ENCODE measurements around the gene STK40. TPM values are rescaled to one million over a fixed set of nuclear protein-coding genes. Genes with fewer than 3 reads are reported as not detected.

STK40 gene
- total RNA-seq, 2 donors from 2014 or later: 30.8 to 111 TPM

DNA sequence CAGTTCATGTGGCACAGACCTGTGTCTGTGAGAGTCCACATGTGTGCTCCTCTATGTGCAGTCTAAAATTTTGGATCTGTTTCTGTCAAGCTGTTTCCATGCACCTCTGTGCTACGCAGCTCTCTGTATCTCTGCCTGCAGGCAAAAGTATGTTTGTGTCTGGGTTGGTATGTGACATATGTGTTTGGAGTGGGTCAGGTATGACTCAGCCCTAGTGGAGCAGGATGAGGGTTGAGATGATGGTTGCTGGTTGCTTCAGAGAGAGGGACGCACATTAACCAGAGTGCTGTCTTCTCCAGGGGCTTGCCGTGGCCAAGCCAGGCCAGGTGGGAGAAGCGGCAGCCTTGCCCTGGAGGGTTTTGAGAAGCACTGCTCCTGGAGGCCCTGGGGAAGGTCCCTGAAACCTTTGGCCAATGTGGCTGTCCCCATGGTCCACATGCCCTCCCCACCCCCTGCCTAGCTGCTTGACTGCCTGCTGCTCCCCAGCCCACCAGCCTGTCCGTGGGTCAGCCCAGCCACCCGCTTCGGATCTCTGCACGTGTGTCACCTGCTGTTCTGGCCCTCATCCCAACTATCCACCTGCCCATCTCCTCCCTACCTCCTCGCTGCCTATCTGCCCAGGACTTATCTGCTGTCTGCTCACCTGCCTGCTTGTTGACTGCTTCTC is 58.2 kb downstream of the STK40 start:
- intact Hi-C loops (cut with DNase I): no loop called here
- no peak for TF ChIP-seq POLR2A (IDR thresholded peaks at IDR 0.05)
- no peak overlapping the region for H3K4me3 ChIP-seq
- H3K27me3 ChIP-seq (replicated peaks; ENCODE audit: insufficient read depth): no peaks in the 10 kb centered on the region
- DNase-seq (ENCODE audit: low spot score): no peak
- H3K9me3 ChIP-seq: no peaks in the 10 kb centered on the region
- no peaks in the 10 kb centered on the region for H3K36me3 ChIP-seq
- no peaks in the 10 kb centered on the region for H3K4me1 ChIP-seq (replicated peaks)
- WGBS: 82% methylated on average over 9 of the region's 9 CpGs
- no peak overlapping the region for H3K27ac ChIP-seq

DNA sequence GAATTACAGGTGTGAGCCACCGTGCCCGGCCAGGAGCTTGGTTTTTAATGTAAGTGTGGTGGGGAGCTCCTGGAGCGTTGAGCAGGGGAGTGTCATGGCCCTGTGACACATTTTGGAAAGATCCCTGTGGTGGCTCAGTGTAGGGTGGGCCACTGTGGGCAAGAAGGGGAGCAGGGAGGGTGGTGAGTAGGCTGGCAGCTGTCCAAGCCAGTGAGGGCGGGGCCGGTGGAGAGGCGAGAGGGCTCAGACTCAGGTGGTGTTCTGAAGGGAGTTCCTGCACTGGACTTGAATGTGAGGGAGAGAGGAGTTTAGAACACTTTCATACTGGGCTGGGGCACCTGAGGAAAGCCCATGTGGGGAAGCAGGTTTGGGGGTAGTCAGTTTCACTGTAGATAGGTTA is 59.2 kb downstream of the STK40 start:
- intact Hi-C loops (cut with DNase I): no loop called here
- DNase-seq (ENCODE audit: low spot score): no peak
- H3K9me3 ChIP-seq: no peaks in the 10 kb centered on the region
- no peaks in the 10 kb centered on the region for H3K27me3 ChIP-seq (replicated peaks; ENCODE audit: insufficient read depth)
- no peak overlapping the region for H3K4me3 ChIP-seq
- no peaks in the 10 kb centered on the region for H3K36me3 ChIP-seq
- no peak overlapping the region for H3K27ac ChIP-seq
- no peak for TF ChIP-seq POLR2A (IDR thresholded peaks at IDR 0.05)
- TF ChIP-seq POLR2AphosphoS5 (IDR thresholded peaks at IDR 0.05): no peak
- TF ChIP-seq, protein P1, sequence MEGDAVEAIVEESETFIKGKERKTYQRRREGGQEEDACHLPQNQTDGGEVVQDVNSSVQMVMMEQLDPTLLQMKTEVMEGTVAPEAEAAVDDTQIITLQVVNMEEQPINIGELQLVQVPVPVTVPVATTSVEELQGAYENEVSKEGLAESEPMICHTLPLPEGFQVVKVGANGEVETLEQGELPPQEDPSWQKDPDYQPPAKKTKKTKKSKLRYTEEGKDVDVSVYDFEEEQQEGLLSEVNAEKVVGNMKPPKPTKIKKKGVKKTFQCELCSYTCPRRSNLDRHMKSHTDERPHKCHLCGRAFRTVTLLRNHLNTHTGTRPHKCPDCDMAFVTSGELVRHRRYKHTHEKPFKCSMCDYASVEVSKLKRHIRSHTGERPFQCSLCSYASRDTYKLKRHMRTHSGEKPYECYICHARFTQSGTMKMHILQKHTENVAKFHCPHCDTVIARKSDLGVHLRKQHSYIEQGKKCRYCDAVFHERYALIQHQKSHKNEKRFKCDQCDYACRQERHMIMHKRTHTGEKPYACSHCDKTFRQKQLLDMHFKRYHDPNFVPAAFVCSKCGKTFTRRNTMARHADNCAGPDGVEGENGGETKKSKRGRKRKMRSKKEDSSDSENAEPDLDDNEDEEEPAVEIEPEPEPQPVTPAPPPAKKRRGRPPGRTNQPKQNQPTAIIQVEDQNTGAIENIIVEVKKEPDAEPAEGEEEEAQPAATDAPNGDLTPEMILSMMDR (IDR thresholded peaks at IDR 0.05): no peak
- H3K4me1 ChIP-seq (replicated peaks): no peaks in the 10 kb centered on the region
- 49% methylated on average over 6 of the region's 6 CpGs for WGBS

GRCh38 chr1:36324353-36324703 is 61.4 kb downstream of the STK40 start:
- TF ChIP-seq, protein P1 (IDR thresholded peaks at IDR 0.05): no peak
- no peak for TF ChIP-seq POLR2AphosphoS5 (IDR thresholded peaks at IDR 0.05)
- no peak for TF ChIP-seq POLR2A (IDR thresholded peaks at IDR 0.05)
- Histone ChIP-seq H3K27ac (peak overlapping the region; percentile 87 to 90), H3K9me3 (no peaks in the 10 kb centered on the region), H3K36me3 (no peaks in the 10 kb centered on the region), H3K4me3 (peak overlapping the region in 1 of 2 donors; percentile 47), H3K27me3 (replicated peaks; ENCODE audit: insufficient read depth) (no peaks in the 10 kb centered on the region), H3K4me1 (replicated peaks) (no peaks in the 10 kb centered on the region)
- WGBS: 19% methylated on average over 9 of the region's 9 CpGs
- DNase-seq (ENCODE audit: low spot score): no peak
- intact Hi-C loops (cut with DNase I): no loop called here

DNA sequence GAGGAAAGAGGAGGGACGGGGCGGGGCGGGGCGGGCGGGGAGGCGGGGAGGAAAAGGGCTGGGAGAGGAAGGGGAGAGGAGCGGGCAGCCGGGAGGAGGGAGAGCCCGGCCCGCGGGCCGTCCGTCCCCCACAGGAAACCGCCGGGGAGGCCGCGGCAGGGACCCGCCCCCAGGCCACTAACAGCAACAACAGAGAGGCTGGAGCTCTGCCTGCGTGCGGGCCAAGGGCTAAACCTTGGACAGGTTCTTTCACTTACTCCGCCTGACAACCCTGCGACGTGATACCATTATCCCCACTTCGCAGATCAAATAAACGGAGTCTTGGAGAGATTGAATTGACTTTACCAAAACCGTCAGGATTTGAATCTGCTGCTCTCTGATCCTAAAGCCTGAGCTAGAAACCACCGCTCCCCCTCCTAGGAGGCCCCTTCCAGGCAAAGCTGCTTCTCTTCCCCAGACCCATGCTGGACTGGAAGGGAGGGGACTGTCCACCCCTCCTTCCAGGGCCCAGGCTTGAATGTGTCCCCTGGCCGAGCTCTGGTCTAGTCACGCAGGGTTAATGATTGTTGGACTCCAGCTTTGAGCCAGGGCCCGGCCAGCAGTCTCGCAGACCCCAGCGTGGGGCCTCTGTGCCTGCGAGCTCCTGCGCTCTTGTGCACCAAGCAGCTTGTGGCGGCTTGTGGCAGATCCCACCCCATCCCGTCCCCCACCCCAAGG is 61.9 kb downstream of the STK40 start, which contains the start of gene EVA1B:
Gene EVA1B, minus strand, starts transcription at position 10 of the 717 bp plus-strand sequence. CDS start 608 bp downstream, outside the sequence.
- no peaks in the 10 kb centered on the region for H3K27me3 ChIP-seq (replicated peaks; ENCODE audit: insufficient read depth)
- DNase-seq (ENCODE audit: low spot score): peak; percentile 66
- peak within 1 kb of the TSS; percentile 87 to 90 for H3K27ac ChIP-seq
- no peaks in the 10 kb centered on the region for H3K36me3 ChIP-seq
- TF ChIP-seq POLR2AphosphoS5 (IDR thresholded peaks at IDR 0.05) (peak; percentile 43), POLR2A (IDR thresholded peaks at IDR 0.05) (peak; percentile 25)
- TF ChIP-seq, protein P1 (IDR thresholded peaks at IDR 0.05): no peak
- H3K9me3 ChIP-seq: no peaks in the 10 kb centered on the region
- 3% methylated on average over 36 of the region's 36 CpGs for WGBS
- intact Hi-C loops (cut with DNase I): no loop called here
- no peaks in the 10 kb centered on the region for H3K4me1 ChIP-seq (replicated peaks)
- peak within 1 kb of the TSS; percentile 47 to 65 for H3K4me3 ChIP-seq

- H3K4me1 ChIP-seq (replicated peaks): no peaks in the 10 kb centered on the region
- WGBS: 20% methylated on average over 31 of the region's 83 CpGs
- intact Hi-C loops (cut with DNase I): no loop called here
- H3K4me3 ChIP-seq: peak overlapping the region; percentile 47 to 65
- H3K9me3 ChIP-seq: no peaks in the 10 kb centered on the region
- no peaks in the 10 kb centered on the region for H3K36me3 ChIP-seq
- DNase-seq (ENCODE audit: low spot score): no peak
- H3K27me3 ChIP-seq (replicated peaks; ENCODE audit: insufficient read depth): no peaks in the 10 kb centered on the region
- peak overlapping the region; percentile 87 to 90 for H3K27ac ChIP-seq
- TF ChIP-seq POLR2A (IDR thresholded peaks at IDR 0.05) (no peak), POLR2AphosphoS5 (IDR thresholded peaks at IDR 0.05) (no peak)
- TF ChIP-seq, protein P1 (IDR thresholded peaks at IDR 0.05): no peak
Observed at GRCh38 chr1:36322786-36323635, 62.7 kb downstream of the STK40 start.
